Kidney (tissue), 14 donors: ENCODE results near the gene DNAH3. TPM values are rescaled to one million over a fixed set of nuclear protein-coding genes. Genes with fewer than 3 reads are reported as not detected.

ENCODE experiments used
- DNase-seq, 5 donors: peaks; one replicate each; pipeline ENCODE4 v3.0.0-alpha.2; 2013 to 2020
- FAIRE-seq: peaks from 2 replicates; lab custom pipeline; 2012; peaks lifted over from hg19 to GRCh38; lab: Jason Lieb, UNC
- H3K27ac ChIP-seq, 2 donors: one replicate each; pipeline ENCODE4 v1.7.0; 2013; ENCODE audit warnings: low read depth in 2 of 2, low read length in 2 of 2, inconsistent platforms in 1 of 2
- H3K27me3 ChIP-seq: one replicate; pipeline ENCODE4 v1.7.1; 2013; ENCODE audit warnings: low read length, inconsistent platforms; ENCODE audit not compliant: control insufficient read depth, insufficient read depth
- H3K36me3 ChIP-seq, 3 donors: one replicate each; pipeline versions ENCODE4 v1.7.0 to v1.7.1; 2013; ENCODE audit warnings: low read length in 3 of 3, control low read depth in 1 of 3, inconsistent platforms in 1 of 3; ENCODE audit not compliant: insufficient read depth in 3 of 3, control insufficient read depth in 2 of 3
- H3K4me1 ChIP-seq, 3 donors: one replicate each; pipeline versions ENCODE4 v1.7.0 to v1.7.1; 2013; ENCODE audit warnings: low read length in 3 of 3, inconsistent platforms in 1 of 3, low read depth in 1 of 3; ENCODE audit not compliant: control insufficient read depth in 2 of 3, insufficient read depth in 2 of 3
- H3K4me3 ChIP-seq, 3 donors: one replicate each; pipeline versions ENCODE4 v1.7.0 to v1.8.1; 2013; ENCODE audit warnings: low read length in 3 of 3, control low read depth in 1 of 3, inconsistent platforms in 1 of 3
- H3K9ac ChIP-seq, 3 donors: one replicate each; pipeline versions ENCODE4 v1.7.0 to v1.7.1; 2013; ENCODE audit warnings: low read length in 3 of 3, control low read depth in 1 of 3, inconsistent platforms in 1 of 3
- H3K9me3 ChIP-seq, 3 donors: one replicate each; pipeline versions ENCODE4 v1.7.0 to v1.7.1; 2013; ENCODE audit warnings: low read length in 3 of 3, control low read depth in 1 of 3, inconsistent platforms in 1 of 3; ENCODE audit not compliant: control insufficient read depth in 2 of 3, insufficient read depth in 1 of 3
- intact Hi-C: fragments of 100-400 bp; cut with DNase I; formaldehyde crosslinking; loops from one replicate; pipeline ENCODE4 v1.11.1; 2022
- polyA plus RNA-seq: library from polyadenylated mRNA; stranded (reverse); fragments of 350-450 nt; fragmentation: Illumina TruSeq; extraction: RNeasy Lipid Tissue Mini Kit (QIAGEN cat#74804); gene quantifications from one replicate; pipeline ENCODE4 v1.2.3, GENCODE V29; 2014; ENCODE audit warnings: low read depth, low replicate concordance; ENCODE audit not compliant: insufficient read depth
- total RNA-seq: library from RNA; stranded (reverse); fragmentation: NEBNext Ultra II Directional; extraction: Animal tissue kit (Norgen Biotek cat#: 25700); gene quantifications from one replicate; pipeline ENCODE4 v1.2.1, GENCODE V29; 2021
- TF ChIP-seq, protein P1 (sequence below): IDR thresholded peaks from 3 replicates; pipeline ENCODE4 v1.5.1; 2012; ENCODE audit warnings: mild to moderate bottlenecking, moderate library complexity, borderline replicate concordance; ENCODE audit not compliant: insufficient read depth; ENCODE audit errors: extremely low read depth
- donor health status: control.
- donor health status: control.
- donor health status: control.
- donor health status: control.
- donor health status: control.
- donor health status: DM: yes; HTN: yes; CAD: no.
- donor health status: Normal renal cell carcinoma (clear cell type).

DNAH3 gene
- total and polyA plus RNA-seq, 2 donors from 2014 or later: 0.19 to 0.57 TPM

DNA sequence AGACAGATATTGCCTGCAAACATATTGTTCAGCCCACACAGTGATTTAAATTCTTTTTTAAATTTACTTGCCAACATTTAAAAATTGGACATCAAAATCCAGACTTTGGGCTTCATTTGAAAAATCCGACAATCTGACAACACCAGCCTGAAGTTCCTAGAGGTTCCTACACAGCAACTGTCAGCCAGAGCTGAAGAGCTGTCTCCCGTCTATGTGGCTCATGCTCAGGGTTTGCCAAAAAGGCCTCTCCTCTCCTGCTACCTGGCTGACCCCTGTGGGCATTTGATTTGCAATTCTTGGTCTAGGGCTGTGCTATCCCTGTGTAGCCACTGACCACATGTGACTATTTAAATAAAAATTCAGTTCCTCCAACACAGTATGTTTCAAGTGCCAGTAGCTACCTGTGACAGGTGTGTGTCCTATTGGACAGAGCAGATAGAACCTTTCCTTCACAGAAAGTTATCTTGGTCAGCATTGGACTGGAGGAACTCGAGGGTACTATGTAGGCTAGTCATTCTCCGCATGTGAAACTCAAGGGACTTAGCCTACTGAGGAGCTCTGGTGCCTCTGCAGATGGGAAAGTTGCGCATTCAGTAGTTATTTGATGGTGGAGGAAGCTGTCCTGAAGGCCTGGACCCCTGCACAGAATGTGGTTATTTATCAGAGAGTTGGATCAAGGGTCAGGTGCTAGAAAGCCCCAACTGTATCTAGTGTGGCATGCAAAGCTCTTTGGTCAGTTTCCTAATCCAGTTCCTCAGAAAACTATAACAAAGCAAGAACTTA, 247.3 kb downstream of the DNAH3 start:
- H3K4me1 ChIP-seq: peaks cover 2 to 28% (median 24%) of the 10 kb centered on the region in 3 donors
- no peaks in the 10 kb centered on the region for H3K36me3 ChIP-seq
- H3K9me3 ChIP-seq: no peaks in the 10 kb centered on the region
- FAIRE-seq (no peak), DNase-seq (no peak)
- H3K9ac ChIP-seq: peak overlapping the region in 1 of 3 donors; percentile 9
- no peaks in the 10 kb centered on the region for H3K27me3 ChIP-seq
- TF ChIP-seq, protein P1, sequence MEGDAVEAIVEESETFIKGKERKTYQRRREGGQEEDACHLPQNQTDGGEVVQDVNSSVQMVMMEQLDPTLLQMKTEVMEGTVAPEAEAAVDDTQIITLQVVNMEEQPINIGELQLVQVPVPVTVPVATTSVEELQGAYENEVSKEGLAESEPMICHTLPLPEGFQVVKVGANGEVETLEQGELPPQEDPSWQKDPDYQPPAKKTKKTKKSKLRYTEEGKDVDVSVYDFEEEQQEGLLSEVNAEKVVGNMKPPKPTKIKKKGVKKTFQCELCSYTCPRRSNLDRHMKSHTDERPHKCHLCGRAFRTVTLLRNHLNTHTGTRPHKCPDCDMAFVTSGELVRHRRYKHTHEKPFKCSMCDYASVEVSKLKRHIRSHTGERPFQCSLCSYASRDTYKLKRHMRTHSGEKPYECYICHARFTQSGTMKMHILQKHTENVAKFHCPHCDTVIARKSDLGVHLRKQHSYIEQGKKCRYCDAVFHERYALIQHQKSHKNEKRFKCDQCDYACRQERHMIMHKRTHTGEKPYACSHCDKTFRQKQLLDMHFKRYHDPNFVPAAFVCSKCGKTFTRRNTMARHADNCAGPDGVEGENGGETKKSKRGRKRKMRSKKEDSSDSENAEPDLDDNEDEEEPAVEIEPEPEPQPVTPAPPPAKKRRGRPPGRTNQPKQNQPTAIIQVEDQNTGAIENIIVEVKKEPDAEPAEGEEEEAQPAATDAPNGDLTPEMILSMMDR: no peak
- H3K27ac ChIP-seq: peak overlapping the region in 1 of 2 donors; percentile 2
- intact Hi-C loops: no loop called here
- H3K4me3 ChIP-seq: no peak overlapping the region

DNA sequence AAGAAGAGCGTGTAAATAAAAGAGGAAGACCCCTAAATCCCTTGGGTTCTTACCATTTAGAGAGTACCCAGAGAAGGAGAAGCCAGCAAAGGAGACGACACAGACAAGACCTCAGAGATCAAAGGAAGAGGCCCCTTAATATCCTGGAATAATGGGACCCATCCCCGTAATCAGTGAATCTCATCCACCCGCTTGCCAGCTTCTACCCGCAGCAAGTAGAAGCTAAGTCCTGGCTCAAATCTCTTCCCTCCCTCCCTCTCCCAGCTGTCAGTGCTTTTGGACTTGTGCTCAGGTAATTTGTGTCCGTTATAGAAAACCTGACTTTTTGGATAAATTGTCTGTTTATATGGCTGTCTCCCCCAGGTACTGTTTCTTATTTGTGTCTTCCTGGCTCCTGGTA, 248.2 kb downstream of the DNAH3 start:
- Histone ChIP-seq H3K4me3 (no peak overlapping the region), H3K27me3 (no peaks in the 10 kb centered on the region), H3K9ac (no peak overlapping the region), H3K4me1 (peaks cover 2 to 30% (median 28%) of the 10 kb centered on the region in 3 donors), H3K36me3 (no peaks in the 10 kb centered on the region), H3K27ac (no peak overlapping the region), H3K9me3 (no peaks in the 10 kb centered on the region)
- no peak for FAIRE-seq
- TF ChIP-seq, protein P1: no peak
- no peak for DNase-seq
- intact Hi-C loops: no loop called here

DNA sequence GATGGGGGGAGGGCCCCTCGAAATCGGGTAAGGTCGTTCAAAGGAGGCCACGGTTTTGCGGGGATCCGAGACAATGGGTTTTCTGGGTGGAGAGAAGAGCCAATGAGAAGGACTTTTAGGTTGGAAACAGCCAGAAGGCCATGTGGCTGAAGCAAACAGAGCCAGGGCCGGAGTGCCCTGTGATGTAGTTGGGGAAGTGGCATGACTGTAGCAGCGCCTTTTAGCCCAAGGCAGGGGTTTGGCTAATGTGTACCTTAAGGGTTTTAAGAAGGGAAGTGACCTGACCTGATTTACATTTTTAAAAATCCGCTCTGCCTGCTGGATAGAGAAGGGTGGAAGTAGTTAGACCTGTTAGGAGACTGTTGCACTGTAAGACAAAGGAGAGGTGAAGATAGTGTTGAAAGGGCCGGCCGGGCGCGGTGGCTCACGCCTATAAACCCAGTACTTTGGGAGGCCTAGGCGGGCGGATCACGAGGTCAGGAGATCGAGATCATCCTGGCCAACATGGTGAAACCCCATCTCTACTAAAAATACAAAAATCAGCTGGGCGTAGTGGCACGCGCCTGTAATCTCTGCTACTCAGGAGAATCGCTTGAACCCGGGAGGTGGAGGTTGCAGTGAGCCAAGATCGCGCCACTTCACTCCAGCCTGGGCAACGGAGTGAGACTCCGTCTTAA, 249.1 kb downstream of the DNAH3 start:
- peak overlapping the region; percentile 86 to 93 (median 87) for H3K9ac ChIP-seq
- DNase-seq (peak; percentile 64 to 84 (median 78)), FAIRE-seq (no peak)
- intact Hi-C loops: no loop called here
- TF ChIP-seq, protein P1: no peak
- H3K27me3 ChIP-seq: no peaks in the 10 kb centered on the region
- H3K4me1 ChIP-seq: peaks cover 2 to 32% (median 23%) of the 10 kb centered on the region in 3 donors
- H3K4me3 ChIP-seq: peak overlapping the region; percentile 66 to 93 (median 71)
- H3K27ac ChIP-seq: peak overlapping the region; percentile 95 to 97
- no peaks in the 10 kb centered on the region for H3K9me3 ChIP-seq
- H3K36me3 ChIP-seq: peaks cover 0 to 2% (median 0%) of the 10 kb centered on the region in 3 donors
